GM12878 (cell line): ENCODE data around the gene TGFBR1. TPM values are rescaled to one million over a fixed set of nuclear protein-coding genes. Genes with fewer than 3 reads are reported as not detected.

ENCODE experiments used
- ATAC-seq: fragments of 200-7000 bp; cut with Tn5 transposase; 3 replicates; pipeline ENCODE4 v1.9.1; 2020; ENCODE audit warnings: mild to moderate bottlenecking, moderate library complexity
- BruUV-seq: library from RNA; stranded (reverse); fragments of 400-500 nt; replicated peaks from 2 replicates; lab custom pipeline; 2021; lab: Mats Ljungman, UMichigan
- CTCF ChIA-PET: fragments of 300-600 bp; sonication (Branson Sonifier 250); formaldehyde crosslinking; extraction: SDS; loops from one replicate; lab custom pipeline; 2021; ENCODE audit warnings: inconsistent platforms; lab: Yijun Ruan, JAX
- POLR2A ChIA-PET: fragments of 350-600 bp; formaldehyde crosslinking; extraction: SDS; loops from one replicate; lab custom pipeline; 2021; ENCODE audit warnings: inconsistent platforms; lab: Charles Lee
- RAD21 ChIA-PET: fragments of 300-600 bp; sonication (Branson Sonifier 250); formaldehyde crosslinking; loops from one replicate; lab custom pipeline; 2023; ENCODE audit warnings: antibody characterized with exemption; ENCODE audit not compliant: unreplicated experiment; lab: Charles Lee
- SMC1A ChIA-PET: fragments of 300-600 bp; sonication (Branson Sonifier 250); formaldehyde crosslinking; loops from one replicate; lab custom pipeline; 2023; ENCODE audit not compliant: unreplicated experiment, uncharacterized antibody; lab: Charles Lee
- DNase-seq: peaks from one replicate; pipeline ENCODE4 v3.0.0-alpha.2; 2011; ENCODE audit warnings: low read depth, low spot score
- FAIRE-seq: peaks from 3 replicates; lab custom pipeline; 2011; peaks lifted over from hg19 to GRCh38; lab: Jason Lieb, UNC
- H2AFZ ChIP-seq: 2 replicates; pipeline ENCODE4 v1.6.0; 2011; ENCODE audit warnings: low read depth, low read length, control low read depth; ENCODE audit not compliant: control insufficient read depth
- H3K27ac ChIP-seq: 2 replicates; pipeline ENCODE4 v1.5.1; 2011; ENCODE audit warnings: control low read depth; ENCODE audit not compliant: control insufficient read depth, insufficient read depth
- H3K27me3 ChIP-seq, 2 experiments: replicated peaks in 1 of 2; 2 replicates each; pipeline versions ENCODE4 v1.6.0 to v1.6.1; 2011; ENCODE audit warnings: low read length in 1 of 2; ENCODE audit not compliant: control insufficient read depth in 2 of 2, insufficient read depth in 2 of 2
- H3K36me3 ChIP-seq, 2 experiments: 2 replicates each; pipeline ENCODE4 v1.5.1; 2011; ENCODE audit warnings: low read length in 1 of 2; ENCODE audit not compliant: control insufficient read depth in 2 of 2, insufficient read depth in 2 of 2
- H3K4me1 ChIP-seq: 2 replicates; pipeline ENCODE4 v1.6.1; 2011; ENCODE audit warnings: mild to moderate bottlenecking, low read length, moderate library complexity, mixed read lengths; ENCODE audit not compliant: control insufficient read depth, insufficient read depth
- H3K4me2 ChIP-seq: 2 replicates; pipeline ENCODE4 v1.6.0; 2011; ENCODE audit warnings: control low read depth; ENCODE audit not compliant: control insufficient read depth, insufficient read depth
- H3K4me3 ChIP-seq: fragments of 200-600 bp; sonication (generic); 2 replicates; pipeline ENCODE4 v1.5.1; 2016
- H3K79me2 ChIP-seq: 2 replicates; pipeline ENCODE4 v1.6.0; 2011; ENCODE audit warnings: low read length; ENCODE audit not compliant: control insufficient read depth, insufficient read depth
- H3K9ac ChIP-seq: 2 replicates; pipeline ENCODE4 v1.8.0; 2011; ENCODE audit warnings: low read length, control low read depth, mixed read lengths; ENCODE audit not compliant: control insufficient read depth, insufficient read depth
- H3K9me3 ChIP-seq: replicated peaks from 3 replicates; pipeline ENCODE4 v1.5.1; 2011; ENCODE audit warnings: mild to moderate bottlenecking, low read length; ENCODE audit not compliant: control insufficient read depth, insufficient read depth
- H4K20me1 ChIP-seq: 2 replicates; pipeline ENCODE4 v1.6.0; 2011; ENCODE audit not compliant: control insufficient read depth, insufficient read depth
- BCL11A ChIP-seq: IDR thresholded peaks from 2 replicates; pipeline ENCODE4 v1.6.1; 2011; ENCODE audit warnings: low read depth, low read length
- BMI1 ChIP-seq: fragments of 450-650 bp; IDR thresholded peaks from 2 replicates; pipeline ENCODE4 v1.6.1; 2016; ENCODE audit warnings: mild to moderate bottlenecking, moderate library complexity, borderline replicate concordance
- EED ChIP-seq: sonication (generic); IDR thresholded peaks from 2 replicates; pipeline ENCODE4 v1.6.1; 2016; ENCODE audit warnings: antibody characterized with exemption, low read depth
- HDAC2 ChIP-seq: fragments of 200-600 bp; sonication (generic); IDR thresholded peaks from 2 replicates; pipeline ENCODE4 v1.6.1; 2017
- IRF5 ChIP-seq: fragments of 450-650 bp; IDR thresholded peaks from 2 replicates; pipeline ENCODE4 v1.6.1; 2017; ENCODE audit warnings: borderline replicate concordance
- MTA2 ChIP-seq: fragments of 450-650 bp; IDR thresholded peaks from 2 replicates; pipeline ENCODE4 v1.6.1; 2016; ENCODE audit warnings: low read depth, mild to moderate bottlenecking, moderate library complexity
- NFIC ChIP-seq: IDR thresholded peaks from 2 replicates; pipeline ENCODE4 v1.6.1; 2012; ENCODE audit warnings: low read depth, mild to moderate bottlenecking, inconsistent platforms, low read length, moderate library complexity
- RUNX3 ChIP-seq: IDR thresholded peaks from 2 replicates; pipeline ENCODE4 v1.6.1; 2012; ENCODE audit warnings: low read length, inconsistent platforms
- SPI1 ChIP-seq: IDR thresholded peaks from 2 replicates; pipeline ENCODE4 v1.6.1; 2011; ENCODE audit warnings: low read depth, mild to moderate bottlenecking, low read length, moderate library complexity, borderline replicate concordance; ENCODE audit not compliant: insufficient read depth
- TBL1XR1 ChIP-seq: IDR thresholded peaks from 2 replicates; pipeline ENCODE4 v1.6.1; 2012; ENCODE audit warnings: low read depth, low read length, improper control_type of control experiment
- ZBTB40 ChIP-seq: fragments of 450-650 bp; IDR thresholded peaks from 2 replicates; pipeline ENCODE4 v1.6.1; 2016; ENCODE audit warnings: mild to moderate bottlenecking, moderate library complexity, borderline replicate concordance
- ZNF217 ChIP-seq: fragments of 450-650 bp; IDR thresholded peaks from 2 replicates; pipeline ENCODE4 v1.6.1; 2017; ENCODE audit warnings: antibody characterized with exemption, mild to moderate bottlenecking
- WGBS: methylation state at CpG from one replicate; pipeline ENCODE4 v1.1.6; 2016; ENCODE audit warnings: low lambda C conversion rate; ENCODE audit not compliant: insufficient replicate concordance, insufficient coverage; ENCODE audit errors: missing lambda C conversion rate; 5-methylcytosine and 5-hydroxymethylcytosine counted together
- in situ Hi-C: fragments of 300-500 bp; cut with MboI; formaldehyde crosslinking; loops from 9 replicates; pipeline ENCODE4 v1.14.3; 2018; ENCODE audit warnings: mixed read lengths
- intact Hi-C: fragments of 100-400 bp; cut with micrococcal nuclease; formaldehyde crosslinking; loops from one replicate; pipeline ENCODE4 v1.14.2; 2022; ENCODE audit not compliant: unreplicated experiment
- polyA plus RNA-seq, 11 experiments: library from polyadenylated mRNA; depleted of rRNA in 4 of 11; unstranded in 6 of 11; stranded (reverse) in 5 of 11; fragments of >200 nt; fragmentation: Nextera tagmentation in 4 of 11; fragmentation: Illumina TruSeq in 1 of 11; extraction: Ambion mirVana in 4 of 11; extraction: Trizol in 1 of 11; gene quantifications; 1 replicate in 1 of 11; 2 replicates in 10 of 11; pipeline versions ENCODE4 v1.2.1 to v1.2.3, GENCODE V29; 2011 to 2016; ENCODE audit warnings: inconsistent platforms in 2 of 11, missing spikeins in 2 of 11, low read depth in 1 of 11
- total RNA-seq, 4 experiments: library from RNA; depleted of rRNA in 3 of 4; stranded (reverse); fragments of >200 nt in 3 of 4; fragmentation: Illumina TruSeq in 1 of 4; extraction: Trizol in 1 of 4; gene quantifications; 2 replicates each; pipeline versions ENCODE4 v1.2.1 to v1.2.3, GENCODE V29; 2013 to 2021

TGFBR1 gene
- total and polyA plus RNA-seq, 10 of the 15 experiments (the other 5 are each of a cell fraction or from before 2014, with no cell fraction given), result 2.9 to 27.2 (median 16.6) TPM

- no peak for TF ChIP-seq ZBTB40
- no peak for TF ChIP-seq BMI1
- no peak for TF ChIP-seq HDAC2
- no peak for TF ChIP-seq ZNF217
- TF ChIP-seq, all 136 proteins: peak for 0
Observed at GRCh38 chr9:99197987-99198386, 93.1 kb downstream of the TGFBR1 start (continued).

- intact Hi-C loops, result loop anchor here (2.0 kb wide), 1 partner anchor 21 kb away; the partner anchor contains the start of gene ALG2
- RAD21 ChIA-PET, result interaction anchor here (0.8 to 1.9 kb wide), 4 partner anchors 11 to 24 kb away, joined by 3 to 6 read pairs (median 4); partner anchors contain the start of genes ALG2 and SEC61B
- H2AFZ ChIP-seq, result peak overlapping the region; percentile 84
- BruUV-seq, result no TSS peak
- H3K36me3 ChIP-seq, result no peaks in the 10 kb centered on the region
- CTCF ChIA-PET, result interaction anchor here (0.6 to 8.6 kb wide), 6 partner anchors 8 to 320 kb away, joined by 3 to 96 read pairs (median 3); no protein-coding TSS in a partner anchor
- no peaks in the 10 kb centered on the region for H3K79me2 ChIP-seq
- ATAC-seq, result peak; percentile 86
- H4K20me1 ChIP-seq, result no peaks in the 10 kb centered on the region
- no peaks in the 10 kb centered on the region for H3K27me3 ChIP-seq
- no peak for DNase-seq
- POLR2A ChIA-PET, result interaction anchor here (0.6 kb wide), 1 partner anchor 27 kb away, joined by 3 read pairs; no protein-coding TSS in a partner anchor
- SMC1A ChIA-PET, result interaction anchor here (0.7 to 6.1 kb wide), 9 partner anchors 11 to 35 kb away, joined by 3 to 68 read pairs (median 6); partner anchors contain the start of genes ALG2 and SEC61B
- peaks cover 34% of the 10 kb centered on the region for H3K4me1 ChIP-seq
- in situ Hi-C loops, result no loop called here
- no peak for FAIRE-seq
- peaks cover 1% of the 10 kb centered on the region; the same call in 2 of the 3 replicates for H3K9me3 ChIP-seq
- H3K4me3 ChIP-seq, result no peak overlapping the region
- 14% methylated on average over 8 of the region's 8 CpGs for WGBS
- H3K9ac ChIP-seq, result peak overlapping the region; percentile 27
- peak overlapping the region; percentile 69 for H3K27ac ChIP-seq
- H3K4me2 ChIP-seq, result peak overlapping the region; percentile 71
- TF ChIP-seq SPI1 (peak; percentile 91), EED (peak; percentile 95), NFIC (peak; percentile 44; the same call in 1 of the 2 replicates), IRF5 (no peak), BCL11A (0 out of 2 replicates have a peak, but pooled peaks have one; percentile 20), TBL1XR1 (no peak), MTA2 (0 out of 2 replicates have a peak, but pooled peaks have one; percentile 57), RUNX3 (peak; percentile 60)
Observed at GRCh38 chr9:99199938-99200539, 95.1 kb downstream of the TGFBR1 start.
